ENCODE measurements around the gene BRIP1.
"Not testable (repeated sequence)": the region's sequence is repeated elsewhere in the genome, so short reads cannot be mapped to it uniquely, and the experiment has no call there.

Gene BRIP1

GRCh38 chr17:61723183-61723582 is 140.1 kb downstream of the BRIP1 start:
- no peak for DNase-seq

- DNase-seq, result no peak
These were observed 140.9 kb downstream of the BRIP1 start for GRCh38 chr17:61722398-61722797.

GRCh38 chr17:61720016-61720795 is 143.1 kb downstream of the BRIP1 start:
- no peak for DNase-seq

- DNase-seq, result not testable (repeated sequence)
These were observed 144.1 kb downstream of the BRIP1 start for GRCh38 chr17:61719220-61719619.

GRCh38 chr17:61718022-61718421 is 145.3 kb downstream of the BRIP1 start:
- DNase-seq, result no peak

- no peak for DNase-seq
These were observed 146.0 kb downstream of the BRIP1 start for GRCh38 chr17:61717352-61717751.

- no peak for DNase-seq
These were observed 147.0 kb downstream of the BRIP1 start for GRCh38 chr17:61716225-61716829.

- DNase-seq, result no peak
These were observed 148.0 kb downstream of the BRIP1 start for GRCh38 chr17:61715348-61715747.

- no peak for DNase-seq
These were observed 149.0 kb downstream of the BRIP1 start for GRCh38 chr17:61714300-61714699.

GRCh38 chr17:61713035-61713434 is 150.3 kb downstream of the BRIP1 start:
- no peak for DNase-seq

- no peak for DNase-seq
These were observed 152.8 kb downstream of the BRIP1 start for GRCh38 chr17:61710546-61710945.

- no peak for DNase-seq
These were observed 153.8 kb downstream of the BRIP1 start for GRCh38 chr17:61709567-61709966.

GRCh38 chr17:61704935-61705449 is 158.3 kb downstream of the BRIP1 start:
- DNase-seq, result no peak

GRCh38 chr17:61702450-61702849 is 160.9 kb downstream of the BRIP1 start:
- no peak for DNase-seq

GRCh38 chr17:61701978-61702377 is 161.3 kb downstream of the BRIP1 start:
- DNase-seq, result no peak

GRCh38 chr17:61701334-61701733 is 162.0 kb downstream of the BRIP1 start:
- DNase-seq, result no peak

GRCh38 chr17:61700252-61700651 is 163.1 kb downstream of the BRIP1 start:
- DNase-seq, result no peak

GRCh38 chr17:61699694-61700093 is 163.6 kb downstream of the BRIP1 start:
- no peak for DNase-seq

GRCh38 chr17:61699032-61699431 is 164.3 kb downstream of the BRIP1 start:
- DNase-seq, result no peak

GRCh38 chr17:61698244-61698643 is 165.1 kb downstream of the BRIP1 start:
- DNase-seq, result no peak

GRCh38 chr17:61695779-61696337 is 167.5 kb downstream of the BRIP1 start:
- no peak for DNase-seq

GRCh38 chr17:61694095-61694494 is 169.2 kb downstream of the BRIP1 start:
- DNase-seq, result no peak

GRCh38 chr17:61689610-61690180 is 173.6 kb downstream of the BRIP1 start:
- no peak for DNase-seq

- DNase-seq, result no peak
These were observed 175.6 kb downstream of the BRIP1 start for GRCh38 chr17:61687769-61688168.

Measured in CD4-positive, alpha-beta T cell treated with Interleukin-21 for 1 hour (primary cell).